OCI-LY7 (cell line): Measurements from ENCODE around the gene HOXC10. TPM values are rescaled to one million over a fixed set of nuclear protein-coding genes. Genes with fewer than 3 reads are reported as not detected.

ENCODE experiments used
- BruUV-seq: library from RNA; stranded (reverse); fragments of 400-500 nt; replicated peaks from 2 replicates; lab custom pipeline; 2021; lab: Mats Ljungman, UMichigan
- CTCF ChIA-PET: fragments of 300-600 bp; sonication (Branson Sonifier 250); formaldehyde crosslinking; loops from one replicate; lab custom pipeline; 2022; ENCODE audit warnings: antibody characterized with exemption; ENCODE audit not compliant: unreplicated experiment; lab: Charles Lee
- POLR2A ChIA-PET: fragments of 300-600 bp; sonication (Branson Sonifier 250); formaldehyde crosslinking; loops from one replicate; lab custom pipeline; 2022; ENCODE audit warnings: antibody characterized with exemption; lab: Charles Lee
- DNase-seq: peaks from one replicate; pipeline ENCODE4 v3.0.0-alpha.2; 2015; ENCODE audit warnings: low spot score
- H2AFZ ChIP-seq: fragments of 200-600 bp; sonication (generic), shearing (Covaris generic); 2 replicates; pipeline ENCODE4 v1.6.1; 2014; ENCODE audit warnings: mild to moderate bottlenecking, antibody characterized with exemption, low read length, moderate library complexity
- H3K27ac ChIP-seq: fragments of 200-600 bp; sonication (generic); 2 replicates; pipeline ENCODE4 v1.5.1; 2014; ENCODE audit warnings: mixed run types, low read depth, mild to moderate bottlenecking, moderate library complexity, low read length, inconsistent platforms; ENCODE audit not compliant: poor library complexity, severe bottlenecking
- H3K36me3 ChIP-seq: fragments of 200-600 bp; sonication (generic); 2 replicates; pipeline ENCODE4 v1.6.1; 2014; ENCODE audit warnings: mild to moderate bottlenecking, antibody characterized with exemption, low read length, moderate library complexity, mixed read lengths; ENCODE audit not compliant: insufficient read depth
- H3K4me1 ChIP-seq: fragments of 200-600 bp; sonication (generic); 2 replicates; pipeline ENCODE4 v1.5.1; 2014; ENCODE audit warnings: mild to moderate bottlenecking, low read length; ENCODE audit not compliant: insufficient read depth, poor library complexity, severe bottlenecking
- H3K4me2 ChIP-seq: fragments of 200-600 bp; sonication (generic); 2 replicates; pipeline ENCODE4 v1.6.1; 2014; ENCODE audit warnings: mild to moderate bottlenecking, low read length
- H3K4me3 ChIP-seq: fragments of 200-600 bp; sonication (generic); 2 replicates; pipeline ENCODE4 v1.5.1; 2014; ENCODE audit warnings: mild to moderate bottlenecking, low read depth, low read length; ENCODE audit not compliant: poor library complexity, severe bottlenecking
- H3K79me2 ChIP-seq: fragments of 200-600 bp; sonication (generic); 2 replicates; pipeline ENCODE4 v1.6.1; 2016; ENCODE audit warnings: low read depth, mild to moderate bottlenecking, low read length, moderate library complexity, mixed read lengths; ENCODE audit not compliant: insufficient read depth
- H3K9me2 ChIP-seq: fragments of 200-600 bp; sonication (generic); 2 replicates; pipeline ENCODE4 v1.6.1; 2016; ENCODE audit warnings: mild to moderate bottlenecking, low read length, mixed read lengths; ENCODE audit not compliant: insufficient read depth
- H3K9me3 ChIP-seq: fragments of 200-600 bp; sonication (generic); 2 replicates; pipeline ENCODE4 v1.6.1; 2014; ENCODE audit warnings: mild to moderate bottlenecking, mixed run types, low read length, mixed read lengths
- H4K20me1 ChIP-seq: fragments of 200-600 bp; sonication (generic); 2 replicates; pipeline ENCODE4 v1.6.1; 2014; ENCODE audit warnings: mild to moderate bottlenecking, antibody characterized with exemption, low read length, moderate library complexity, mixed read lengths; ENCODE audit not compliant: insufficient read depth
- EZH2phosphoT487 ChIP-seq: fragments of 200-600 bp; sonication (generic); IDR thresholded peaks from 2 replicates; pipeline ENCODE4 v1.6.1; 2018; ENCODE audit warnings: low read depth, borderline replicate concordance, mild to moderate bottlenecking, mixed run types, antibody characterized with exemption, low read length, moderate library complexity, mixed read lengths
- intact Hi-C: fragments of 100-400 bp; cut with micrococcal nuclease; formaldehyde crosslinking; loops from one replicate; pipeline ENCODE4 v1.10.0; 2022; ENCODE audit not compliant: unreplicated experiment
- total RNA-seq, 2 experiments: library from RNA; depleted of rRNA in 1 of 2; stranded (reverse); fragments of >200 nt in 1 of 2; shearing (Covaris generic) in 1 of 2; gene quantifications; 2 replicates each; pipeline ENCODE4 v1.2.3, GENCODE V29; 2014 to 2022
- TF ChIP-seq, protein P1 (sequence below): fragments of 200-600 bp; sonication (generic); conservative IDR thresholded peaks from 2 replicates; pipeline ENCODE4 v1.5.1; 2014; ENCODE audit warnings: mild to moderate bottlenecking, antibody characterized with exemption, low read length, moderate library complexity, mixed read lengths

HOXC10 gene
- total RNA-seq, 2 experiments from 2014 or later: 0.25 to 0.28 TPM

DNA sequence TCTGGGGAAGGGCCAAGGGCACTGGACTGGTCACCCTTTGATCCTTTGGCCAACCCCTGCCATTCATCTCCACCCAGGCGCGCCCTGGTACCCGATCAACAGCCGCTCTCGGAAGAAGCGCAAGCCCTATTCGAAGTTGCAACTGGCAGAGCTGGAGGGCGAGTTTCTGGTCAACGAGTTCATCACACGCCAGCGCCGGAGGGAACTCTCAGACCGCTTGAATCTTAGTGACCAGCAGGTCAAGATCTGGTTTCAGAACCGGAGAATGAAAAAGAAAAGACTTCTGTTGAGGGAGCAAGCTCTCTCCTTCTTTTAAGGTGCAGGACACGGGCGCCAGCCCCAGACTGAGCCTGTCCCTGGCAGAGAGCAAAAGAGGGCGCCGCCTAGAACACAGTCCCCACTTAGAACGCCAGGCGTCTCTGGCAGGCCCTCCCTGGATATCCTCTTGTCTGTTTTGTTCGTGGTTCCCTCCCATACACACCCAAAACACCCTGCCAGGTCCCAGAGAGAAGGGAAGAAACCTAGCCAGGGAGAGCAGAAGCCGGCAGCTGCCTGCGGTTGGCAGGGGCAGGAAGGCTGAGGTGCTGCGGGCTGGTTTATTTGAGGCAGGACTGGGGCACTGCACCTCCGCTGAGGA is 28.6 kb upstream of the HOXC10 start:
- DNase-seq: no peak
- H3K4me2 ChIP-seq: no peak overlapping the region

DNA sequence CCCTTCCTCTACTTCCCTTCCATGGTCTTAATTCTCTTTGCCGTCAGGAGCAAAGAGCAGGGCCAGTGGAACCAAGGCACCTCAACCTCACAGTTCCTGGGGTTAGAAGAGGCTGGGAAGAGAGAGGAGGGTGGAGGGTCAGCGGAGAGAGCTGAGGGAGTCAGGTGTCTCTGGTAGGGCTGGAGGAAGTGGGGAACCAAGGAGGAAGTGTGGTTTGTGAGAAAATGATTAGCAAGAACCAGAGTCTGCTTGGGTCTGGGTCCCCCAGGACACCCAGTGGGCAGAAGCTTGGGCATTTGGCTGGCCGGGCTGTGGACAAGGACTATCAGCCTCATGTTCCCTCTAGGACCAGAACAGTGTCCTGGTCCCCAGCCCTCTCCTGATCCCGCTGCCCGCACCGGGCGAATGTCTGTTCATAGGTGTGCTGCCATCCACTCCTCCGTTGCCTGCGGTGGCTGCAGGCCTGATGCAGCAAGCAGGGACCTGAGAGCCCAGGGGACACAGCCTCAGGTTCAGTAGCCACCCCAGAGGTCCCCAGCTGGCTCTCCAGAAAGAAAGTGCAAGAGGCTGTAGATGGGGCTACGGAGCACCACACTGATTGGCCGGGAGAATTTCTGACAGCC is 27.9 kb upstream of the HOXC10 start:
- no peaks in the 10 kb centered on the region for H3K9me3 ChIP-seq
- ChIA-PET POLR2A (no interaction called here), CTCF (no interaction called here)
- no TSS peak for BruUV-seq
- no peak for DNase-seq
- no peak overlapping the region for H2AFZ ChIP-seq
- intact Hi-C loops: no loop called here
- H3K36me3 ChIP-seq: no peaks in the 10 kb centered on the region
- no peak overlapping the region for H3K27ac ChIP-seq
- TF ChIP-seq EZH2phosphoT487: no peak
- TF ChIP-seq, protein P1, sequence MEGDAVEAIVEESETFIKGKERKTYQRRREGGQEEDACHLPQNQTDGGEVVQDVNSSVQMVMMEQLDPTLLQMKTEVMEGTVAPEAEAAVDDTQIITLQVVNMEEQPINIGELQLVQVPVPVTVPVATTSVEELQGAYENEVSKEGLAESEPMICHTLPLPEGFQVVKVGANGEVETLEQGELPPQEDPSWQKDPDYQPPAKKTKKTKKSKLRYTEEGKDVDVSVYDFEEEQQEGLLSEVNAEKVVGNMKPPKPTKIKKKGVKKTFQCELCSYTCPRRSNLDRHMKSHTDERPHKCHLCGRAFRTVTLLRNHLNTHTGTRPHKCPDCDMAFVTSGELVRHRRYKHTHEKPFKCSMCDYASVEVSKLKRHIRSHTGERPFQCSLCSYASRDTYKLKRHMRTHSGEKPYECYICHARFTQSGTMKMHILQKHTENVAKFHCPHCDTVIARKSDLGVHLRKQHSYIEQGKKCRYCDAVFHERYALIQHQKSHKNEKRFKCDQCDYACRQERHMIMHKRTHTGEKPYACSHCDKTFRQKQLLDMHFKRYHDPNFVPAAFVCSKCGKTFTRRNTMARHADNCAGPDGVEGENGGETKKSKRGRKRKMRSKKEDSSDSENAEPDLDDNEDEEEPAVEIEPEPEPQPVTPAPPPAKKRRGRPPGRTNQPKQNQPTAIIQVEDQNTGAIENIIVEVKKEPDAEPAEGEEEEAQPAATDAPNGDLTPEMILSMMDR: no peak
- no peaks in the 10 kb centered on the region for H3K9me2 ChIP-seq
- peaks cover 6% of the 10 kb centered on the region for H3K4me1 ChIP-seq
- no peak overlapping the region for H3K4me3 ChIP-seq
- H3K79me2 ChIP-seq: no peaks in the 10 kb centered on the region
- H3K4me2 ChIP-seq: no peak overlapping the region
- no peaks in the 10 kb centered on the region; the same call in 1 of the 2 replicates for H4K20me1 ChIP-seq

More for the DNA sequence above, 28.6 kb upstream of the HOXC10 start:
- Histone ChIP-seq H3K79me2 (no peaks in the 10 kb centered on the region), H4K20me1 (no peaks in the 10 kb centered on the region; the same call in 1 of the 2 replicates), H3K9me3 (no peaks in the 10 kb centered on the region), H3K4me1 (peaks cover 6% of the 10 kb centered on the region), H3K36me3 (no peaks in the 10 kb centered on the region), H2AFZ (no peak overlapping the region), H3K4me3 (no peak overlapping the region), H3K9me2 (no peaks in the 10 kb centered on the region), H3K27ac (no peak overlapping the region)
- POLR2A ChIA-PET: no interaction called here
- TF ChIP-seq, protein P1: no peak
- TF ChIP-seq EZH2phosphoT487: no peak
- CTCF ChIA-PET: no interaction called here
- BruUV-seq: no TSS peak
- intact Hi-C loops: no loop called here

DNA sequence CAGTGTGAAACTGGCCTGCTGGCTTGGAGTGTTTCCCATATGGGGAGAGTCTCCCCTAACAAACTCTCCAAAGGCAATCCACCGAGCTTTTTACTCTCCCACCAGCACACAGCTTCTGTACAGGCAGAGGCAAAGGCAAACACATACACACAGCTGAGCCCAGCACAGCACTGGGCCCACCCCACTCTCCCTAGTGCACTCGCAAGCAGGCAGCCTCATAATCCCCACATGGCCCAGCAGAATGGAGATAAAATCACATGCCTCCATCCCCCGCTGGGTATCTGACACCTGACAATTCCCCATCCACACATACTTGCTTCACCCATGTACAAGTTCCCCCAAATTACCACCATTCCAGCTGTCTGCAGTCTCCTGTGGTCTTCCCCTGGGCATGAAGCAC is 26.8 kb upstream of the HOXC10 start:
- BruUV-seq: no TSS peak
- CTCF ChIA-PET: no interaction called here

More for the DNA sequence above, 26.8 kb upstream of the HOXC10 start:
- H4K20me1 ChIP-seq: no peaks in the 10 kb centered on the region
- peaks cover 6% of the 10 kb centered on the region for H3K4me1 ChIP-seq
- no peaks in the 10 kb centered on the region for H3K9me2 ChIP-seq
- POLR2A ChIA-PET: no interaction called here
- H3K36me3 ChIP-seq: no peaks in the 10 kb centered on the region
- intact Hi-C loops: no loop called here
- H3K79me2 ChIP-seq: no peaks in the 10 kb centered on the region
- no peak for TF ChIP-seq EZH2phosphoT487
- TF ChIP-seq, protein P1: no peak
- DNase-seq: no peak
- H3K4me3 ChIP-seq: no peak overlapping the region
- H3K4me2 ChIP-seq: no peak overlapping the region
- no peaks in the 10 kb centered on the region for H3K9me3 ChIP-seq
- H3K27ac ChIP-seq: no peak overlapping the region
- H2AFZ ChIP-seq: no peak overlapping the region
